Neural progenitor cell (in vitro differentiated cells): ENCODE results near the gene AGR2. TPM values are rescaled to one million over a fixed set of nuclear protein-coding genes. Genes with fewer than 3 reads are reported as not detected.

Source experiments
- DNase-seq: peaks from one replicate; pipeline ENCODE4 v3.0.0-alpha.2; 2016; ENCODE audit warnings: low spot score
- H2AFZ ChIP-seq: fragments of 200-600 bp; sonication (generic); replicated peaks from 2 replicates; pipeline ENCODE4 v1.6.1; 2016; ENCODE audit warnings: antibody characterized with exemption
- H3F3A ChIP-seq: fragments of 200-600 bp; sonication (generic); 2 replicates; pipeline ENCODE4 v1.6.1; 2016; ENCODE audit warnings: antibody characterized with exemption, low read depth
- H3K27ac ChIP-seq: fragments of 200-600 bp; sonication (generic); 2 replicates; pipeline ENCODE4 v1.5.1; 2016; ENCODE audit warnings: mild to moderate bottlenecking
- H3K27me3 ChIP-seq: fragments of 200-600 bp; sonication (generic); 2 replicates; pipeline ENCODE4 v1.6.1; 2016; ENCODE audit warnings: mild to moderate bottlenecking, moderate library complexity
- H3K36me3 ChIP-seq: fragments of 200-600 bp; sonication (generic); 2 replicates; pipeline ENCODE4 v1.5.1; 2016
- H3K4me1 ChIP-seq: fragments of 200-600 bp; sonication (generic); 2 replicates; pipeline ENCODE4 v1.6.1; 2016; ENCODE audit warnings: mixed run types
- H3K4me2 ChIP-seq: fragments of 200-600 bp; sonication (generic); 2 replicates; pipeline ENCODE4 v1.6.1; 2016
- H3K4me3 ChIP-seq: fragments of 200-600 bp; sonication (generic); 2 replicates; pipeline ENCODE4 v1.5.1; 2016
- H3K79me2 ChIP-seq: fragments of 200-600 bp; sonication (generic); 2 replicates; pipeline ENCODE4 v1.6.1; 2016; ENCODE audit warnings: low read depth
- H3K9ac ChIP-seq: fragments of 200-600 bp; sonication (generic); 2 replicates; pipeline ENCODE4 v1.6.1; 2016
- H3K9me3 ChIP-seq: fragments of 200-600 bp; sonication (generic); 2 replicates; pipeline ENCODE4 v1.5.1; 2016; ENCODE audit warnings: low read depth
- H4K20me1 ChIP-seq: fragments of 200-600 bp; sonication (generic); 2 replicates; pipeline ENCODE4 v1.6.1; 2016; ENCODE audit warnings: low read depth
- H3K27ac Mint-ChIP-seq: 3 replicates; pipeline ENCODE4 v1.8.0; 2021; ENCODE audit warnings: mixed read lengths
- H3K27me3 Mint-ChIP-seq: 2 replicates; pipeline ENCODE4 v1.8.0; 2022; ENCODE audit warnings: low read depth, mild to moderate bottlenecking, inconsistent platforms, moderate library complexity, mixed read lengths; ENCODE audit not compliant: insufficient read depth
- H3K36me3 Mint-ChIP-seq: 3 replicates; pipeline ENCODE4 v1.8.0; 2021; ENCODE audit warnings: mixed read lengths
- H3K4me1 Mint-ChIP-seq: 3 replicates; pipeline ENCODE4 v1.8.0; 2021; ENCODE audit warnings: mixed read lengths
- H3K4me3 Mint-ChIP-seq: 3 replicates; pipeline ENCODE4 v1.8.0; 2021; ENCODE audit warnings: mild to moderate bottlenecking, moderate library complexity, mixed read lengths
- H3K9me3 Mint-ChIP-seq: 3 replicates; pipeline ENCODE4 v1.8.0; 2020; ENCODE audit warnings: mixed read lengths
- CTCF ChIP-seq: fragments of 200-600 bp; sonication (generic); IDR thresholded peaks from 2 replicates; pipeline ENCODE4 v1.5.1; 2017; ENCODE audit warnings: antibody characterized with exemption, mild to moderate bottlenecking
- EZH2 ChIP-seq: fragments of 200-600 bp; sonication (generic); IDR thresholded peaks from 2 replicates; pipeline ENCODE4 v1.6.1; 2017; ENCODE audit warnings: antibody characterized with exemption, mild to moderate bottlenecking, moderate library complexity
- EZH2phosphoT487 ChIP-seq: fragments of 200-600 bp; sonication (generic); IDR thresholded peaks from 2 replicates; pipeline ENCODE4 v1.6.1; 2017; ENCODE audit warnings: antibody characterized with exemption
- total RNA-seq: library from RNA; depleted of rRNA; stranded (reverse); fragments of >200 nt; gene quantifications from 2 replicates; pipeline ENCODE4 v1.2.3, GENCODE V29; 2015; ENCODE audit warnings: low replicate concordance

AGR2 gene
- total RNA-seq, 1 donor from 2014 or later: not detected

- Mint-ChIP-seq H3K9me3 (peaks cover 6% of the 10 kb centered on the region), H3K4me1 (peaks cover 20% of the 10 kb centered on the region), H3K27ac (no peak overlapping the region), H3K36me3 (peaks cover 2% of the 10 kb centered on the region), H3K27me3 (peaks cover 2% of the 10 kb centered on the region), H3K4me3 (no peak overlapping the region)
- no peaks in the 10 kb centered on the region for H3K4me1 ChIP-seq
- H3K9me3 ChIP-seq: no peaks in the 10 kb centered on the region
- no peaks in the 10 kb centered on the region for H3K36me3 ChIP-seq
- no peaks in the 10 kb centered on the region for H3K79me2 ChIP-seq
- no peaks in the 10 kb centered on the region for H4K20me1 ChIP-seq
- no peak overlapping the region for H3K27ac ChIP-seq
- TF ChIP-seq EZH2phosphoT487 (no peak), CTCF (no peak), EZH2 (no peak)
- no peak overlapping the region for H2AFZ ChIP-seq
- DNase-seq: no peak
- H3K27me3 ChIP-seq: no peaks in the 10 kb centered on the region
- no peak overlapping the region for H3K4me2 ChIP-seq
- no peak overlapping the region for H3K9ac ChIP-seq
- H3F3A ChIP-seq: no peaks in the 10 kb centered on the region
- H3K4me3 ChIP-seq: no peak overlapping the region
Observed at GRCh38 chr7:16818732-16819131, 13.9 kb upstream of the AGR2 start.

GRCh38 chr7:16817536-16817935 lies 12.7 kb upstream of the AGR2 start:
- Mint-ChIP-seq H3K4me1 (peaks cover 20% of the 10 kb centered on the region), H3K27ac (no peak overlapping the region), H3K36me3 (peaks cover 2% of the 10 kb centered on the region), H3K4me3 (no peak overlapping the region), H3K27me3 (peaks cover 2% of the 10 kb centered on the region), H3K9me3 (peaks cover 6% of the 10 kb centered on the region)
- Histone ChIP-seq H3K4me1 (no peaks in the 10 kb centered on the region), H3K36me3 (no peaks in the 10 kb centered on the region), H3K4me2 (no peak overlapping the region), H3K27ac (no peak overlapping the region), H3F3A (no peaks in the 10 kb centered on the region), H3K4me3 (no peak overlapping the region), H3K27me3 (no peaks in the 10 kb centered on the region), H3K79me2 (no peaks in the 10 kb centered on the region), H3K9ac (no peak overlapping the region), H2AFZ (no peak overlapping the region), H3K9me3 (no peaks in the 10 kb centered on the region), H4K20me1 (no peaks in the 10 kb centered on the region)
- TF ChIP-seq EZH2: no peak
- TF ChIP-seq EZH2phosphoT487: no peak
- TF ChIP-seq CTCF: no peak
- DNase-seq: no peak

- peaks cover 2% of the 10 kb centered on the region for H3K27me3 Mint-ChIP-seq
- H3K4me3 ChIP-seq: no peak overlapping the region
- H4K20me1 ChIP-seq: no peaks in the 10 kb centered on the region
- H3K4me1 Mint-ChIP-seq: peaks cover 20% of the 10 kb centered on the region
- peaks cover 2% of the 10 kb centered on the region for H3K36me3 Mint-ChIP-seq
- no peak overlapping the region for H3K4me3 Mint-ChIP-seq
- no peak overlapping the region for H3K9ac ChIP-seq
- H3K27ac ChIP-seq: no peak overlapping the region
- no peak overlapping the region for H3K27ac Mint-ChIP-seq
- no peaks in the 10 kb centered on the region for H3F3A ChIP-seq
- DNase-seq: no peak
- no peaks in the 10 kb centered on the region for H3K27me3 ChIP-seq
- no peaks in the 10 kb centered on the region for H3K9me3 ChIP-seq
- H2AFZ ChIP-seq: peak overlapping the region; percentile 71
- H3K9me3 Mint-ChIP-seq: peaks cover 6% of the 10 kb centered on the region
- no peaks in the 10 kb centered on the region for H3K36me3 ChIP-seq
- H3K4me1 ChIP-seq: no peaks in the 10 kb centered on the region
- H3K79me2 ChIP-seq: no peaks in the 10 kb centered on the region
- no peak overlapping the region for H3K4me2 ChIP-seq
- no peak for TF ChIP-seq CTCF
- TF ChIP-seq EZH2: no peak
- TF ChIP-seq EZH2phosphoT487: no peak
Observed at GRCh38 chr7:16816824-16817223, 12.0 kb upstream of the AGR2 start.
